HT-29 (cell line): ENCODE data around the gene TMEM141. TPM values are rescaled to one million over a fixed set of nuclear protein-coding genes. Genes with fewer than 3 reads are reported as not detected.
"Not testable (repeated sequence)": the region's sequence is repeated elsewhere in the genome, so short reads cannot be mapped to it uniquely, and the experiment has no call there.

Source experiments
- DNase-seq: peaks from one replicate; pipeline ENCODE4 v3.0.0-alpha.2; 2015; ENCODE audit warnings: low spot score
- total RNA-seq: library from RNA; depleted of rRNA; stranded (reverse); fragments of >200 nt; shearing (Covaris generic); gene quantifications from 2 replicates; pipeline ENCODE4 v1.2.3, GENCODE V29; 2014

Gene TMEM141
- total RNA-seq, 1 experiment from 2014 or later: 357 TPM

DNA sequence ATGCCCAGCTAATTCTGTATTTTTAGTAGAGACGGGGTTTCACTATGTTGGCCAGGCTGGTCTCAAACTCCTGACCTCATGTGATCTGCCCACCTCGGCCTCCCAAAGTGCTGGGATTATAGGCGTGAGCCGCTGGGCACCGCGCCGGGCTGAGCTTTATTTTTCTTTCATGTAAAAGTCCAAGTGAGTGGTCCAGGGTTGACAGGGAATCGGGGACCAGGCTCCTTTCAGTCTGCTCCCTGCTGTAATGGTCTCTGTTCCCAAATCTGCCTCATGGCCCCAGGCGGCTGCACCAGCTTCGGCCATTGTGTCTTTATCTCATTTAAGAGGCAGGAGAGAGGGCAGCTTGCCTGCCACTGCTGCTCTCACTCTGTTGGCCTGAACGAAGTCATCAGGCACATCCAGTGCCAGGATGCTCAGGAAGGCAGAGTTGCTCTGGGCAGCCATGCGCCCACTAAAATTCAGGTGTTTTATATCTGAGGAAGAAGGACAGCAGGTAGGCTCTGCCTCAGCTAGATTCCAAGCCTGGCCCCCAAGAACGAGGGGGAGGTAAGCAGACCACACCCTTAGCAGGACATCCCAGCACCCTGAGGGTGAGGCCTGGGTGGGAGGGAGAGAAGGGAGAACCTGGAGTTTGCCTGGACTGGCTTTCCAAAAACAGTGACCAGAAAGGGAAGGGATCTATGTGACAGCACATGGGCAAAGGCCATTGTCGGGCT is 3.3 kb downstream of the TMEM141 start:
- no peak for DNase-seq

DNA sequence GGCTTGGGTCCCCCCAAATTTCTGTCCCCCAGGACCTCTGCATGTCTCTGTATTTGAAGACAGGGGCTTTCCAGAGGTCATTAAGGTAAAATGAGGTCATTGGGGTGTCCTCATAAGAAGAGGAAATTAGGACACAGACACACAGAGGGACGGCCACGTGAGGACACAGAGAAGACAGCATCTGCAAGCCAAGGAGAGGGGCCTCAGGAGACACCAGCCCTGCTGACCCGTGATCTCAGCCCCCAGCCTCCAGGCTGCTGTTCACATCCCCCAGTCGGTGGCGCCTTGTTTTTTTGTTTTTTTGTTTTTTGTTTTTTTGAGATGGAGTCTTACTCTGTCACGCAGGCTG is 3.8 kb downstream of the TMEM141 start:
- no peak for DNase-seq

DNA sequence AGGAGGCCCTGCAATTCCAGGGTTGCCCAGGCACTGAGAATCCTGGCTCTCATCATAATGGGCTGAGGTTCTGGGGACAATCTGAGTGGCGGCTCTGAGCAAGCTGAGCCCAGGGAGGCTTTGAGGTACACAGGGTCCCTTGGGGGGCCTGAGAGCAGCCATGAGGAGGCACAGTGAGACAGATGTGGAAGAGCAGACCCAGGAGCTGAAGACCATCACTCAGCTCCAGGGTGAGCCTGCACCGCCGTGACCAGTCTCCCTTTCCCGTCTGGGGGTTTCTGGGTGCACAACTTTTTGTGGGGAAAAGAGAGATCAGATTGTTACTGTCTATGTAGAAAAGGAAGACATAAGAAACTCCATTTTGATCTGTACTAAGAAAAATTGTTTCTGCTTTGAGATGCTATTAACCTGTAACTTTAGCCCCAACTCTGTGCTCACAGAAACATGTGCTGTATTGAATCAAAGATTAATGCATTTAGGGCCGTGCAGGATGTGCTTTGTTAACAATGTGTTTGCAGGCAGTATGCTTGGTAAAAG is 5.2 kb downstream of the TMEM141 start, which contains the start of gene CCDC183:
Gene CCDC183 (plus strand): TSS at position 101 of the 537 bp plus-strand sequence. CDS start 60 bp downstream, at position 161.
- peak; percentile 27 for DNase-seq

GRCh38 chr9:136796775-136797347 is 5.7 kb downstream of the TMEM141 start:
- DNase-seq: peak; percentile 39

DNA sequence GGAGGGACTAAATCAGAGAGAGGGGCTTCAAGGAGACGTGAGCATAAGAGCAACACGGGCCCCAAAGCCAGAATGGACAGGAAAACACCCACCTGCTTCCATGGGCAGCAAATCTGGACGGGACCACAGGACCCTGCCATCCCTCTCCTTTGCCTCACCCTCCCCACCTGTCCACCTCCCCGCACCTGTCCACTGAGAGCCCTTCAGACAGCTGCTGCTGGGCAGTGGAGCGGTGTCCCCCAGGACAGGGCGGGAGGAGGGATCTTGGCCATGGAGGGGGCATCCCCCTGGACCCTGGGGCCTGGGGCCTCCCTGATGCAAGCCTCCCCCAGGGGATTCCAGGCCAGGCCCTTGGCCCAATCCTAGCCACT is 7.5 kb downstream of the TMEM141 start:
- DNase-seq: no peak

GRCh38 chr9:136799079-136799853 is 8.1 kb downstream of the TMEM141 start:
- peak; percentile 61 for DNase-seq

- DNase-seq: peak; percentile 86
These were observed 8.9 kb downstream of the TMEM141 start for GRCh38 chr9:136799854-136800657.

- DNase-seq: no peak
These were observed 11.2 kb downstream of the TMEM141 start for GRCh38 chr9:136802321-136802720.

- DNase-seq: not testable (repeated sequence)
These were observed 11.9 kb downstream of the TMEM141 start for GRCh38 chr9:136803009-136803550.

- DNase-seq: no peak
These were observed 12.7 kb downstream of the TMEM141 start for GRCh38 chr9:136803551-136804508.

DNA sequence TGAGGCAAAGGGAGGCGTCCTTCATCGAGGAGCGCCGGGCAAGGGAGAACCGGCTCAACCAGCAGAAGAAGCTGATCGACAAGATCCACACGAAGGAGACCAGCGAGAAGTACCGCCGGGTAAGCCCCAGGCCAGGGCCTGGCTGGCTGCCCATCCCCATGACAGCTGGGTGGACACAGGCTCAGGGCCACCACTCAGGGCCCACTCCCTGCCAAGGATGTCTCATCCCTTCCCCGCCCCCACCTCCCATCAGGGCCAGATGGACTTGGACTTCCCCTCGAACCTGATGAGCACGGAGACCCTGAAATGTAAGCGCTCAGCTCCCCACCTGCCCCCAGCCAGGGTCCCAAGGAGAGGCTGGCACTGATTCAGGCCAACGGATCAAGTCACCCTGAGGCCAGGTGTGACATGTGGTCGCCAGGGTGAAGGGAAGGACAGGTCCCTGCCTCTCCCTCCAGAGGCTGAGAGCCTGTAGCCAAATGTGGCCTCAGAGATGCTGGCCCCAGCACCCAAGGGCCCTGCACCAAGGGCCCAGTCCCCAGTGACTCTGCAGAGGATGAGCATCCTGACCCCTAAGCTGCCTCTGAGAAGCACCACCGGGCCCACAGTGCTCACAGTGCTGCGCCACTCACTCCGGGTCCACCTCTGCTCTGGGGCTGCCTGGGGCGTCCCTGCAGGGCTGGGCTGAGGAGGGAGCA is 13.5 kb downstream of the TMEM141 start:
- DNase-seq: no peak

DNA sequence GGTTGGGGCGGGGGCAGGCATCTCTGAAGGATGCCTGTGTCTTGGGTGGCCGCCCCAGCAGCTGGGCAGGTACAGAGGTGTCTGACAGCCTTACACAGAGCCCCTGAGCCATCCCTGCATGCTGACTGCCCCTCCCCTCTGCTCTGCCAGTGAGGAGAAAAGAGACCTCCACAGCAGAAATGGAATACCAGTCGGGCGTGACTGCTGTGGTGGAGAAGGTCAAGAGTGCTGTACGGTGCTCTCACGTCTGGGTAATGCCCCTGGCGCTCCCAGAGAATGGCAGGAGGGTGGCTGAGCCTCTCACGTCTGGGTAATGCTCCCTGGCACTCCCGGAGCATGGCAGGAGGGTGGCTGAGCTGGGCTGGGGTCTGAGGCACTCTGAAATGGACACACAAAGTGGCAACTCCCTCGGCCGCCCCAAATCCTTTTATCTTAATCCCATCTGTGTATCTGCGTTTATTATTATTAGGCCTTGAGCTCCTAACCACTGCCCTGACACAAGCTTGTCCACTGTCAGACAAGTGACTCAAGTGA is 14.1 kb downstream of the TMEM141 start:
- DNase-seq: no peak

DNA sequence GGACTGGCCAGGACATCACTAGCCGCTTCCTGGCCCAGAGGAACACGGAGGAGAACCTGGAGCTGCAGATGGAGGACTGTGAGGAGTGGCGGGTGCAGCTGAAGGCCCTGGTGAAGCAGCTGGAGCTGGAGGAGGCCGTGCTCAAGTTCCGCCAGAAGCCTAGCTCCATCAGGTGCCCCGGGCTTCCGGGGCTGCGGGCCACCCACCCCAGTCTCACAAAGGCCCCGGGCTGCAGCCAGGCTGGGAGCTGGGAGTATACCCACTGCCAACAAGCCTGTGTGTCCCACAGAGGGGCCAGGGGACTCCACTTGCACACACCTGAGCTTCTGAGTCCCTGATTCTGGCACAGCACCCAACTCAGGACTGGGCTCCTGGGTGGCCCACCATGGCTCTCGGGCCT is 14.9 kb downstream of the TMEM141 start:
- no peak for DNase-seq

DNA sequence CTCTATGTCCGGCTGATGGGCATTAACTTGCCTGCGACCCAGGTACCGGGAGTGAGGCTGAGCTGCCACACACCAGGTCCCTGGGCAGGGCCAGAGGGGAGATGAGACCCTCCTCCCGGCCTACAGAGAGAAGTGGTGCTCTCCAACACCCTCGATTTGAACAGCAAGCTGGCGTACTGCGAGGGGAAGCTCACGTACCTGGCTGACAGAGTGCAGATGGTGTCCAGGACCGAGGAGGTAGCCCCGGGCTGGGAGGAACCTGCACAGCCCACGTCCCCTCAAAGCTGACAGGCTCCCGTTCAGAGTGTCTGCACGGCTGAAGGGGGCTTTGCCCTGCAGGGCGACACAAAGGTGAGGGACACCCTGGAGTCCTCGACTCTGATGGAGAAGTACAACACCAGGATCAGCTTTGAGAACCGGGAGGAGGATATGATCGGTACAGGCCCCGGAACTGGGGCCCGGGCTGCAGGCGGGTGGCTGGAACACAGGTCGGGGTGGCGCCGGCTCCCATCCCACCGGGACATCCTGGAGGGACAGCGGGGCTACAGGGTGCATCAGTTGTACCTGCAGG is 15.6 kb downstream of the TMEM141 start:
- DNase-seq: no peak

GRCh38 chr9:136807281-136808074 is 16.3 kb downstream of the TMEM141 start, which contains the start of gene RABL6:
RABL6 (plus strand) TSS chr9:136807948; CDS start chr9:136808197, 249 bp downstream.
- DNase-seq: peak; percentile 73

- peak; percentile 23 for DNase-seq
These were observed 17.1 kb downstream of the TMEM141 start for GRCh38 chr9:136808075-136808805.

DNA sequence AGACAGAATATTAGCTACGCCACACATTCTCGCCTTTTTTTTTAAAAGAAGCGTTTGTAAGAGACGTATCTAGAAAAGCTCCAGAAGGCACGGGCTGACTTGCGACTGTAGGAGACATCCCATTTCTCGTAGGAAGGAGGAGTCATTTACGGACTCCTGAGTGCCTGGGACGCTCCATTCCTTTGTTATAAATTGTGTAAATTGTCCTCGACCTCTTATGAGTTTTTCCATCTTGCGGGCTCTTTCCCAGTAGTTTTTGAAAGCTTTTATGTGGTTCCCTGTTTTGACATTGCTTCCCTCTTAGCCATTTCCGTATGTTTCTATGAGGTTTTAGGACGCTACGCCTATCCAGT is 17.6 kb downstream of the TMEM141 start:
- DNase-seq: peak; percentile 45
